ENCODE results near the gene LSM7.

The LSM7 gene

GRCh38 chr19:2275588-2276428, 52.6 kb downstream of the LSM7 start:
- DNase-seq = no peak

GRCh38 chr19:2274931-2275535, 53.4 kb downstream of the LSM7 start:
- no peak for DNase-seq

GRCh38 chr19:2274185-2274711, 54.1 kb downstream of the LSM7 start:
- DNase-seq = no peak

- DNase-seq = no peak
Observed at GRCh38 chr19:2273356-2274184, 54.8 kb downstream of the LSM7 start.

All from cerebellar nuclear complex (tissue), 1 donor.